ENCODE data around the gene CCDC191.

The CCDC191 gene

DNA sequence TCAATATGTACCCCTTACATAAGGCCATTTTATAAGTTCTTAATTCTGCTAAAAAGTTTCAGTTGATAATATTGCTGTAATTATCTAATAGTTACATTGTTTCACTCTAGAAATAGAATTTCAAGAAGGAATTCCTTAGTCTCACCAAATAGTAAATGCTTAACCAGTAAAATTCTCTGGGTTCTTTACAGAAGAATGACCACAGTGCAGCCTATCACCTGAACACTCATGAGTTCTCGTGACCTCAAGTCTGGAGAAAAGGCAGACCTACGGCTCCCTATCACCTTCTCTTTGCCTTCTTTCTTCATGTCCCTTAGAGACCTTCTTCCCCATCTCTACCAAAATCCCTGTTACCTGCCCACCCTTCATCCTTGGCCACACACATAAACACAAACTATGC lies 30.9 kb downstream of the CCDC191 start:
- no peak overlapping the region for H3K27ac ChIP-seq (ENCODE audit: low read depth, low read length)

GRCh38 chr3:114022145-114022802 lies 34.1 kb downstream of the CCDC191 start:
- Histone ChIP-seq H3K4me3 (ENCODE audit: low read depth in 1 of 2, low read length in 2 of 2) (no peak overlapping the region), H3K9me3 (ENCODE audit: control insufficient read depth in 1 of 2, low read length in 2 of 2) (no peaks in the 10 kb centered on the region), H3K36me3 (ENCODE audit: control insufficient read depth in 1 of 2, insufficient read depth in 2 of 2, low read length in 2 of 2) (no peaks in the 10 kb centered on the region), H3K4me1 (ENCODE audit: control insufficient read depth in 1 of 2, insufficient read depth in 2 of 2, low read length in 2 of 2) (no peaks in the 10 kb centered on the region), H3K9ac (ENCODE audit: low read depth in 1 of 2, low read length in 2 of 2) (no peak overlapping the region), H3K27me3 (ENCODE audit: control insufficient read depth in 1 of 2, insufficient read depth in 2 of 2, low read length in 2 of 2) (no peaks in the 10 kb centered on the region), H3K27ac (ENCODE audit: low read depth, low read length) (no peak overlapping the region)

More for the DNA sequence above, 30.9 kb downstream of the CCDC191 start:
- no peaks in the 10 kb centered on the region for H3K9me3 ChIP-seq (ENCODE audit: control insufficient read depth in 1 of 2, low read length in 2 of 2)
- H3K9ac ChIP-seq (ENCODE audit: low read depth in 1 of 2, low read length in 2 of 2), result no peak overlapping the region
- no peaks in the 10 kb centered on the region for H3K36me3 ChIP-seq (ENCODE audit: control insufficient read depth in 1 of 2, insufficient read depth in 2 of 2, low read length in 2 of 2)
- H3K4me3 ChIP-seq (ENCODE audit: low read depth in 1 of 2, low read length in 2 of 2), result no peak overlapping the region
- H3K4me1 ChIP-seq (ENCODE audit: control insufficient read depth in 1 of 2, insufficient read depth in 2 of 2, low read length in 2 of 2), result no peaks in the 10 kb centered on the region
- H3K27me3 ChIP-seq (ENCODE audit: control insufficient read depth in 1 of 2, insufficient read depth in 2 of 2, low read length in 2 of 2), result no peaks in the 10 kb centered on the region

DNA sequence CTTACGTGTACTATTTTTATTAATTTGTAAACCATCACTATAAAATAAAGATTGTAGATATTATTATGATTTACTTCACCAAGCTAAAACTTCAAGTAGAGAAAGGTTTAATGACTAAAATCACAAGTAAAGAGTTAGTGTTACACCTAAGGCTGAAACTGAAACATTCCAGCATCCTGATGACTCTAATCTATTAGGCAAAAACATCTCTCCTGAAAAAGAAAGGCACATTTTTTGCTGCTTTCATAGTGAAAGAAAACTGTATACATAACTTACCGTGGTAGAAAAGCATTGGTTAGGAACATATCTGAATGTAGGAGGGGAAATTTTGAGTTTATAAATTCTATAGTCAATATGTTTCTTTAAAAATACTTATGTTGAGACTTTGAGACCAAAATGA lies 35.4 kb downstream of the CCDC191 start:
- Histone ChIP-seq H3K9me3 (ENCODE audit: control insufficient read depth in 1 of 2, low read length in 2 of 2) (no peaks in the 10 kb centered on the region), H3K27ac (ENCODE audit: low read depth, low read length) (no peak overlapping the region), H3K36me3 (ENCODE audit: control insufficient read depth in 1 of 2, insufficient read depth in 2 of 2, low read length in 2 of 2) (no peaks in the 10 kb centered on the region), H3K9ac (ENCODE audit: low read depth in 1 of 2, low read length in 2 of 2) (no peak overlapping the region), H3K4me3 (ENCODE audit: low read depth in 1 of 2, low read length in 2 of 2) (no peak overlapping the region), H3K4me1 (ENCODE audit: control insufficient read depth in 1 of 2, insufficient read depth in 2 of 2, low read length in 2 of 2) (no peaks in the 10 kb centered on the region), H3K27me3 (ENCODE audit: control insufficient read depth in 1 of 2, insufficient read depth in 2 of 2, low read length in 2 of 2) (no peaks in the 10 kb centered on the region)

- H3K27ac ChIP-seq (ENCODE audit: low read depth, low read length), result no peak overlapping the region
- no peaks in the 10 kb centered on the region for H3K36me3 ChIP-seq (ENCODE audit: control insufficient read depth in 1 of 2, insufficient read depth in 2 of 2, low read length in 2 of 2)
- no peak overlapping the region for H3K4me3 ChIP-seq (ENCODE audit: low read depth in 1 of 2, low read length in 2 of 2)
- H3K9ac ChIP-seq (ENCODE audit: low read depth in 1 of 2, low read length in 2 of 2), result no peak overlapping the region
- H3K4me1 ChIP-seq (ENCODE audit: control insufficient read depth in 1 of 2, insufficient read depth in 2 of 2, low read length in 2 of 2), result no peaks in the 10 kb centered on the region
- H3K9me3 ChIP-seq (ENCODE audit: control insufficient read depth in 1 of 2, low read length in 2 of 2), result no peaks in the 10 kb centered on the region
- H3K27me3 ChIP-seq (ENCODE audit: control insufficient read depth in 1 of 2, insufficient read depth in 2 of 2, low read length in 2 of 2), result no peaks in the 10 kb centered on the region
Observed at GRCh38 chr3:114019486-114019885, 36.8 kb downstream of the CCDC191 start.

- H3K27me3 ChIP-seq (ENCODE audit: control insufficient read depth in 1 of 2, insufficient read depth in 2 of 2, low read length in 2 of 2), result no peaks in the 10 kb centered on the region
- no peak overlapping the region for H3K4me3 ChIP-seq (ENCODE audit: low read depth in 1 of 2, low read length in 2 of 2)
- H3K9ac ChIP-seq (ENCODE audit: low read depth in 1 of 2, low read length in 2 of 2), result no peak overlapping the region
- H3K4me1 ChIP-seq (ENCODE audit: control insufficient read depth in 1 of 2, insufficient read depth in 2 of 2, low read length in 2 of 2), result no peaks in the 10 kb centered on the region
- no peaks in the 10 kb centered on the region for H3K9me3 ChIP-seq (ENCODE audit: control insufficient read depth in 1 of 2, low read length in 2 of 2)
- H3K27ac ChIP-seq (ENCODE audit: low read depth, low read length), result no peak overlapping the region
- H3K36me3 ChIP-seq (ENCODE audit: control insufficient read depth in 1 of 2, insufficient read depth in 2 of 2, low read length in 2 of 2), result peaks cover 0 to 3% of the 10 kb centered on the region in 2 donors
Observed at GRCh38 chr3:114014211-114014610, 42.1 kb downstream of the CCDC191 start.

GRCh38 chr3:114011059-114011797 lies 45.1 kb downstream of the CCDC191 start:
- no peaks in the 10 kb centered on the region for H3K9me3 ChIP-seq (ENCODE audit: control insufficient read depth in 1 of 2, low read length in 2 of 2)
- no peak overlapping the region for H3K4me3 ChIP-seq (ENCODE audit: low read depth in 1 of 2, low read length in 2 of 2)
- H3K27me3 ChIP-seq (ENCODE audit: control insufficient read depth in 1 of 2, insufficient read depth in 2 of 2, low read length in 2 of 2), result no peaks in the 10 kb centered on the region
- peaks cover 0 to 3% of the 10 kb centered on the region in 2 donors for H3K36me3 ChIP-seq (ENCODE audit: control insufficient read depth in 1 of 2, insufficient read depth in 2 of 2, low read length in 2 of 2)
- H3K27ac ChIP-seq (ENCODE audit: low read depth, low read length), result no peak overlapping the region
- H3K4me1 ChIP-seq (ENCODE audit: control insufficient read depth in 1 of 2, insufficient read depth in 2 of 2, low read length in 2 of 2), result no peaks in the 10 kb centered on the region
- no peak overlapping the region for H3K9ac ChIP-seq (ENCODE audit: low read depth in 1 of 2, low read length in 2 of 2)

- Histone ChIP-seq H3K9me3 (ENCODE audit: control insufficient read depth in 1 of 2, low read length in 2 of 2) (peaks cover 0 to 6% of the 10 kb centered on the region in 2 donors), H3K9ac (ENCODE audit: low read depth in 1 of 2, low read length in 2 of 2) (no peak overlapping the region), H3K36me3 (ENCODE audit: control insufficient read depth in 1 of 2, insufficient read depth in 2 of 2, low read length in 2 of 2) (peaks cover 6 to 11% of the 10 kb centered on the region in 2 donors), H3K27ac (ENCODE audit: low read depth, low read length) (no peak overlapping the region), H3K4me3 (ENCODE audit: low read depth in 1 of 2, low read length in 2 of 2) (no peak overlapping the region), H3K27me3 (ENCODE audit: control insufficient read depth in 1 of 2, insufficient read depth in 2 of 2, low read length in 2 of 2) (no peaks in the 10 kb centered on the region), H3K4me1 (ENCODE audit: control insufficient read depth in 1 of 2, insufficient read depth in 2 of 2, low read length in 2 of 2) (no peaks in the 10 kb centered on the region)
Observed at GRCh38 chr3:114005481-114005880, 50.8 kb downstream of the CCDC191 start.

DNA sequence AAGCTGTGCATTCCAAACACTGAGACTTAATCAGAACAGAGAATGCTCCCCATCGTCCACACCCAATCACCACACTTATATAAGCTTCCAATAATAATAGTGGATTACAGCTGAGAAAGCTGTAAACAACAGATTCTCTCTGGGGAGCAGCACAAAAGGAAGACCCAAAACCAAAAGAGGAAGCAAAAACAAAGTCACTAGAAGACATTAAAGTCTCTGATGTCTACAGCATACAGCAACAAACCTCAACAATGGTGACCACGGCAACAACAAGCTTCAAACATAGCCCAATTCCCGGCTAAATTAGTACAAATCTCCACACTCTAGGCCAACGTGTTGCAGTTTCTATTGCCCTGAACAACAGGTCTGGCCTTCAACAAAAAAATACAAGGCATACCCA lies 70.8 kb downstream of the CCDC191 start:
- Histone ChIP-seq H3K27ac (ENCODE audit: low read depth, low read length) (no peak overlapping the region), H3K4me3 (ENCODE audit: low read depth in 1 of 2, low read length in 2 of 2) (no peak overlapping the region), H3K27me3 (ENCODE audit: control insufficient read depth in 1 of 2, insufficient read depth in 2 of 2, low read length in 2 of 2) (no peaks in the 10 kb centered on the region), H3K9me3 (ENCODE audit: control insufficient read depth in 1 of 2, low read length in 2 of 2) (no peaks in the 10 kb centered on the region), H3K4me1 (ENCODE audit: control insufficient read depth in 1 of 2, insufficient read depth in 2 of 2, low read length in 2 of 2) (no peaks in the 10 kb centered on the region), H3K36me3 (ENCODE audit: control insufficient read depth in 1 of 2, insufficient read depth in 2 of 2, low read length in 2 of 2) (no peaks in the 10 kb centered on the region), H3K9ac (ENCODE audit: low read depth in 1 of 2, low read length in 2 of 2) (no peak overlapping the region)

- Histone ChIP-seq H3K27me3 (ENCODE audit: control insufficient read depth in 1 of 2, insufficient read depth in 2 of 2, low read length in 2 of 2) (no peaks in the 10 kb centered on the region), H3K9ac (ENCODE audit: low read depth in 1 of 2, low read length in 2 of 2) (no peak overlapping the region), H3K4me1 (ENCODE audit: control insufficient read depth in 1 of 2, insufficient read depth in 2 of 2, low read length in 2 of 2) (no peaks in the 10 kb centered on the region), H3K27ac (ENCODE audit: low read depth, low read length) (no peak overlapping the region), H3K4me3 (ENCODE audit: low read depth in 1 of 2, low read length in 2 of 2) (no peak overlapping the region), H3K36me3 (ENCODE audit: control insufficient read depth in 1 of 2, insufficient read depth in 2 of 2, low read length in 2 of 2) (peaks cover under 1 to 4% of the 10 kb centered on the region in 2 donors), H3K9me3 (ENCODE audit: control insufficient read depth in 1 of 2, low read length in 2 of 2) (no peaks in the 10 kb centered on the region)
Observed at GRCh38 chr3:113983544-113983943, 72.8 kb downstream of the CCDC191 start.

- Histone ChIP-seq H3K4me3 (ENCODE audit: low read depth in 1 of 2, low read length in 2 of 2) (no peak overlapping the region), H3K27me3 (ENCODE audit: control insufficient read depth in 1 of 2, insufficient read depth in 2 of 2, low read length in 2 of 2) (no peaks in the 10 kb centered on the region), H3K9ac (ENCODE audit: low read depth in 1 of 2, low read length in 2 of 2) (no peak overlapping the region), H3K9me3 (ENCODE audit: control insufficient read depth in 1 of 2, low read length in 2 of 2) (no peaks in the 10 kb centered on the region), H3K36me3 (ENCODE audit: control insufficient read depth in 1 of 2, insufficient read depth in 2 of 2, low read length in 2 of 2) (peaks cover 7 to 9% of the 10 kb centered on the region in 2 donors), H3K4me1 (ENCODE audit: control insufficient read depth in 1 of 2, insufficient read depth in 2 of 2, low read length in 2 of 2) (no peaks in the 10 kb centered on the region), H3K27ac (ENCODE audit: low read depth, low read length) (no peak overlapping the region)
Observed at GRCh38 chr3:113981803-113982202, 74.5 kb downstream of the CCDC191 start.

All from duodenal mucosa (tissue), 2 donors.